ENCODE measurements around the gene IL3.

- TF ChIP-seq GLIS3 (CRISPR knock-in tag; IDR thresholded peaks at IDR 0.05) (no peak), ARNTL (CRISPR knock-in tag; IDR thresholded peaks at IDR 0.05; ENCODE audit: borderline replicate concordance, low read depth) (no peak), OSR1 (CRISPR knock-in tag; IDR thresholded peaks at IDR 0.05) (no peak), BACH2 (CRISPR knock-in tag; IDR thresholded peaks at IDR 0.05; ENCODE audit: borderline replicate concordance) (no peak), PATZ1 (CRISPR knock-in tag; IDR thresholded peaks at IDR 0.05; ENCODE audit: borderline replicate concordance) (no peak), TOX (CRISPR knock-in tag; IDR thresholded peaks at IDR 0.05; ENCODE audit: borderline replicate concordance) (no peak), CSRNP3 (CRISPR knock-in tag; IDR thresholded peaks at IDR 0.05) (no peak), ZFP3 (CRISPR knock-in tag; IDR thresholded peaks at IDR 0.05) (no peak), POU6F1 (CRISPR knock-in tag; IDR thresholded peaks at IDR 0.05; ENCODE audit: borderline replicate concordance, low read depth) (no peak), ZNF8 (CRISPR knock-in tag; IDR thresholded peaks at IDR 0.05) (no peak), CREB5 (CRISPR knock-in tag; IDR thresholded peaks at IDR 0.05; ENCODE audit: low read depth) (no peak)
These were observed 1.3 kb upstream of the IL3 start for GRCh38 chr5:132059043-132059695.
